Upper lobe of right lung (tissue), 1 donor: Measurements from ENCODE around the gene EFNA5. TPM values are rescaled to one million over a fixed set of nuclear protein-coding genes. Genes with fewer than 3 reads are reported as not detected.

Experiments used
- ATAC-seq: fragments of 200-7000 bp; cut with Tn5 transposase; one replicate; pipeline ENCODE4 v1.9.1; 2020; ENCODE audit warnings: mild to moderate bottlenecking, moderate library complexity
- DNase-seq: peaks from one replicate; pipeline ENCODE4 v3.0.0-alpha.2; 2020
- H3K27ac ChIP-seq: fragments of 200-600 bp; one replicate; pipeline ENCODE4 v1.8.0; 2022
- H3K27me3 ChIP-seq: fragments of 200-600 bp; one replicate; pipeline ENCODE4 v1.8.0; 2022; ENCODE audit warnings: mild to moderate bottlenecking
- H3K36me3 ChIP-seq: fragments of 200-600 bp; one replicate; pipeline ENCODE4 v1.8.0; 2022
- H3K4me1 ChIP-seq: fragments of 200-600 bp; one replicate; pipeline ENCODE4 v1.8.0; 2022
- H3K4me3 ChIP-seq: fragments of 200-600 bp; one replicate; pipeline ENCODE4 v1.8.0; 2022; ENCODE audit warnings: mild to moderate bottlenecking
- H3K9me3 ChIP-seq: fragments of 200-600 bp; one replicate; pipeline ENCODE4 v1.8.0; 2022
- intact Hi-C: fragments of 100-400 bp; cut with DNase I; formaldehyde crosslinking; loops from one replicate; pipeline ENCODE4 v1.11.0; 2022
- total RNA-seq: library from RNA; stranded (reverse); fragmentation: NEBNext Ultra II Directional; extraction: Animal tissue kit (Norgen Biotek cat#: 25700); gene quantifications from one replicate; pipeline ENCODE4 v1.2.1, GENCODE V29; 2021
- TF ChIP-seq, protein P1 (sequence below): fragments of 200-600 bp; IDR thresholded peaks from one replicate; pipeline ENCODE4 v1.8.0; 2022; ENCODE audit warnings: antibody characterized with exemption
- donor health status: DM: no; HTN: yes; CAD: no; lungs with severe emphysema.

The EFNA5 gene
- total RNA-seq, 1 donor from 2014 or later: 12.0 TPM

DNA sequence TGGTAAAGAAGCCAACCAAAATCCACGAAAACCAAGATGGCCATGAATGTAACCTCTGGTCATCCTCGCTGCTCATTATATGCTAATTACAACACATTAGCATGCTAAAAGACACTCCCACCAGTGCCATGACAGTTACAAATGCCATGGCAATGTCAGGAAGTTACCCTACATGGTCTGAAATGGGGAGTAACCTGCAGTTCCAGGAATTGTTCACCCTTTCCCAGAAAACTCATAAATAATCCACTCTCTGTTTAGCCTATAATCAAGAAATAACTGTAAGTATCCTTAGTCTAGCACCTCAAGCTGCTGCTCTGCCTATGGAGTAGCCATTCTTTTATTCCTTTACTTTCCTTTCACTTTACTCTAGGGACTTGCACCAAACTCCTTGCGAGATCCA, 160.6 kb downstream of the EFNA5 start:
- intact Hi-C loops: no loop called here
- no peak overlapping the region for H3K27ac ChIP-seq
- TF ChIP-seq, protein P1, sequence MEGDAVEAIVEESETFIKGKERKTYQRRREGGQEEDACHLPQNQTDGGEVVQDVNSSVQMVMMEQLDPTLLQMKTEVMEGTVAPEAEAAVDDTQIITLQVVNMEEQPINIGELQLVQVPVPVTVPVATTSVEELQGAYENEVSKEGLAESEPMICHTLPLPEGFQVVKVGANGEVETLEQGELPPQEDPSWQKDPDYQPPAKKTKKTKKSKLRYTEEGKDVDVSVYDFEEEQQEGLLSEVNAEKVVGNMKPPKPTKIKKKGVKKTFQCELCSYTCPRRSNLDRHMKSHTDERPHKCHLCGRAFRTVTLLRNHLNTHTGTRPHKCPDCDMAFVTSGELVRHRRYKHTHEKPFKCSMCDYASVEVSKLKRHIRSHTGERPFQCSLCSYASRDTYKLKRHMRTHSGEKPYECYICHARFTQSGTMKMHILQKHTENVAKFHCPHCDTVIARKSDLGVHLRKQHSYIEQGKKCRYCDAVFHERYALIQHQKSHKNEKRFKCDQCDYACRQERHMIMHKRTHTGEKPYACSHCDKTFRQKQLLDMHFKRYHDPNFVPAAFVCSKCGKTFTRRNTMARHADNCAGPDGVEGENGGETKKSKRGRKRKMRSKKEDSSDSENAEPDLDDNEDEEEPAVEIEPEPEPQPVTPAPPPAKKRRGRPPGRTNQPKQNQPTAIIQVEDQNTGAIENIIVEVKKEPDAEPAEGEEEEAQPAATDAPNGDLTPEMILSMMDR: no peak
- no peak overlapping the region for H3K4me3 ChIP-seq
- H3K27me3 ChIP-seq: no peaks in the 10 kb centered on the region
- no peaks in the 10 kb centered on the region for H3K36me3 ChIP-seq
- H3K4me1 ChIP-seq: no peaks in the 10 kb centered on the region
- DNase-seq (no peak), ATAC-seq (no peak)
- H3K9me3 ChIP-seq: no peaks in the 10 kb centered on the region

GRCh38 chr5:107508097-107508496, 162.6 kb downstream of the EFNA5 start:
- no peak overlapping the region for H3K4me3 ChIP-seq
- no peak for ATAC-seq
- H3K27ac ChIP-seq: no peak overlapping the region
- H3K9me3 ChIP-seq: no peaks in the 10 kb centered on the region
- H3K27me3 ChIP-seq: peaks cover 5% of the 10 kb centered on the region
- no peaks in the 10 kb centered on the region for H3K4me1 ChIP-seq
- no peak for DNase-seq
- TF ChIP-seq, protein P1: no peak
- intact Hi-C loops: no loop called here
- no peaks in the 10 kb centered on the region for H3K36me3 ChIP-seq

- Histone ChIP-seq H3K4me1 (no peaks in the 10 kb centered on the region), H3K27ac (peak overlapping the region; percentile 6), H3K36me3 (no peaks in the 10 kb centered on the region), H3K9me3 (no peaks in the 10 kb centered on the region), H3K27me3 (peaks cover 5% of the 10 kb centered on the region), H3K4me3 (no peak overlapping the region)
- TF ChIP-seq, protein P1: no peak
- no peak for DNase-seq
- ATAC-seq: peak; percentile 94
- intact Hi-C loops: no loop called here
Measured at GRCh38 chr5:107505763-107506534, 164.8 kb downstream of the EFNA5 start.

GRCh38 chr5:107504424-107504823, 166.3 kb downstream of the EFNA5 start:
- H3K36me3 ChIP-seq: no peaks in the 10 kb centered on the region
- H3K27me3 ChIP-seq: peaks cover 5% of the 10 kb centered on the region
- no peaks in the 10 kb centered on the region for H3K9me3 ChIP-seq
- H3K4me3 ChIP-seq: no peak overlapping the region
- no peak for DNase-seq
- intact Hi-C loops: no loop called here
- no peaks in the 10 kb centered on the region for H3K4me1 ChIP-seq
- H3K27ac ChIP-seq: no peak overlapping the region
- no peak for ATAC-seq
- TF ChIP-seq, protein P1: no peak

DNA sequence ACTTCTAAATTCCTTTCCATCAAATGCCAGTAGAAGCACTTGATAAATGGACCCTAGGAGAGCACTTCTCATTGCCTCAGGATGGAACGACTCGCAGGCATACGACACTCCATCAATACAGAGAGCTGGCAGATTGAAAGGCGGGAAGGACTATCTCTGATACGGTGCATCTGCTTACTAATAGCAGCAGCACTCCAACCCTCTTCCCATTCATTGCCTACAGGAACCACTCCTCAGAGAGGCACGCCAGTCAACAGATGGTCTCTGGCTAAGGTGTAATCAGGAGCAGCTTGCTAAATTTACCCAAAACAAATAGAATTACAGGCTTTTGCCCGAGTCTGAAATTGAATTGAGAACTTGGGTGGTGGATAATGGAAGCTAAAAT, 168.1 kb downstream of the EFNA5 start:
- Histone ChIP-seq H3K9me3 (no peaks in the 10 kb centered on the region), H3K36me3 (no peaks in the 10 kb centered on the region), H3K27me3 (peaks cover 5% of the 10 kb centered on the region), H3K27ac (no peak overlapping the region), H3K4me3 (no peak overlapping the region), H3K4me1 (no peaks in the 10 kb centered on the region)
- intact Hi-C loops: no loop called here
- TF ChIP-seq, protein P1: no peak
- DNase-seq: no peak
- no peak for ATAC-seq
